Ishikawa (cell line): ENCODE results near the gene UBQLNL.

Experiments
- CEBPB ChIP-seq: IDR thresholded peaks from 2 replicates; pipeline ENCODE4 v1.6.1; 2012
- CREB1 ChIP-seq: IDR thresholded peaks from 2 replicates; pipeline ENCODE4 v1.6.1; 2012; ENCODE audit warnings: low read depth
- EGR1 ChIP-seq: IDR thresholded peaks from 2 replicates; pipeline ENCODE4 v1.6.1; 2012
- EP300 ChIP-seq: IDR thresholded peaks from 2 replicates; pipeline ENCODE4 v1.6.1; 2012; ENCODE audit warnings: borderline replicate concordance
- FOXM1 ChIP-seq: IDR thresholded peaks from 2 replicates; pipeline ENCODE4 v1.6.1; 2012; ENCODE audit warnings: low read depth, borderline replicate concordance
- NFIC ChIP-seq: IDR thresholded peaks from 2 replicates; pipeline ENCODE4 v1.6.1; 2012
- RAD21 ChIP-seq: IDR thresholded peaks from 2 replicates; pipeline ENCODE4 v1.6.1; 2012; ENCODE audit warnings: low read depth
- TAF1 ChIP-seq: IDR thresholded peaks from 2 replicates; pipeline ENCODE4 v1.6.1; 2012; ENCODE audit warnings: low read depth, mild to moderate bottlenecking
- TCF12 ChIP-seq: IDR thresholded peaks from 2 replicates; pipeline ENCODE4 v1.6.1; 2012; ENCODE audit warnings: low read depth
- TEAD4 ChIP-seq: IDR thresholded peaks from 2 replicates; pipeline ENCODE4 v1.6.1; 2012
- YY1 ChIP-seq: IDR thresholded peaks from 2 replicates; pipeline ENCODE4 v1.6.1; 2012; ENCODE audit warnings: low read depth
- ZBTB7A ChIP-seq: IDR thresholded peaks from 2 replicates; pipeline ENCODE4 v1.6.1; 2012; ENCODE audit warnings: low read depth
- TF ChIP-seq, protein P1 (sequence below): IDR thresholded peaks from 2 replicates; pipeline ENCODE4 v1.6.1; 2012
- TF ChIP-seq, protein P2 (sequence below): IDR thresholded peaks from 2 replicates; pipeline ENCODE4 v1.6.1; 2012; ENCODE audit warnings: low read depth, mild to moderate bottlenecking
- TF ChIP-seq, protein P3 (sequence below): IDR thresholded peaks from 2 replicates; pipeline ENCODE4 v1.6.1; 2012

Gene UBQLNL

DNA sequence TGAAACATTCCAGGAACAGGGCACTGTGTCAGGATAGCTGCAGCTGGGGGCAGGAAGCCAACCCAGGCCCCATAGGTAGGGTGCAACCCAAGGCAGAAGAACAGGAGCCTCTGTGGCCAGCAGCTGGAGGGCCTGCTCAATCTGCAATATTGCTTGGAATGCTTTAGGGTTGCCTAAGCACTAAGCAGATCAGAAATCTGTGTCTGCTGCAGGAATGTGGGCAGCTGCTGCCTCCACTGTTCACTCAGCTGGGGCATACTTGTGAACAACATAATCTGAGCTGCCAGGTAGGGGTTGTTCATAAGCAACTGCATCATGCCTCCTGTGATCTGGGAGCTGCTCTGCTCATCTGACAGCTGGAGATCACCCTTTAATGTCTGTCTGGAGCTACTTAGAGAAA lies 1.7 kb downstream of the UBQLNL start:
- TF ChIP-seq NFIC = no peak

DNA sequence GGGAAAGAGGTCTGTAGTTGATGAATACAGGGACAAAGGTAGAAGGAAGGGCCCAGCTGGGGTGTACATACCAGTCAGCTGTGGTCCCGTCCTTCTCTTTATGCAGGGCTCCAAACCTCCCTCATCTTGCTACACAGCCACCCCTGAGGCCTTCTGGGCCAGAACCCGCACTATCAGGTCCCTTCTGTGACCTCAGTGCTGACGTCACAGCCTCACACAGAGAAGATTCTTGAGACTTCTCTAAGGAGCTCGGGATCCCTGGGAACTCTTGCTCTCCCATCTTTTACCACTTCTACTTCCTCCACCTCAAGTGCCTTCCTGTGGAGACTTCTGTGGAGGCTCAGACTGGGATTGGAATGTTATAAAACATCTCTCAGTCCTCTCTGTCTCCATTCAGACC lies 6.7 kb downstream of the UBQLNL start, which contains the start of gene UBQLN3:
TSS of gene UBQLN3 (minus strand) at position 155 of the 400 bp plus-strand sequence. CDS start 399 bp downstream, outside the sequence.
- no peak for TF ChIP-seq ZBTB7A
- no peak for TF ChIP-seq CEBPB
- TF ChIP-seq, protein P1, sequence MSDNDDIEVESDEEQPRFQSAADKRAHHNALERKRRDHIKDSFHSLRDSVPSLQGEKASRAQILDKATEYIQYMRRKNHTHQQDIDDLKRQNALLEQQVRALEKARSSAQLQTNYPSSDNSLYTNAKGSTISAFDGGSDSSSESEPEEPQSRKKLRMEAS = no peak
- TF ChIP-seq, protein P2, sequence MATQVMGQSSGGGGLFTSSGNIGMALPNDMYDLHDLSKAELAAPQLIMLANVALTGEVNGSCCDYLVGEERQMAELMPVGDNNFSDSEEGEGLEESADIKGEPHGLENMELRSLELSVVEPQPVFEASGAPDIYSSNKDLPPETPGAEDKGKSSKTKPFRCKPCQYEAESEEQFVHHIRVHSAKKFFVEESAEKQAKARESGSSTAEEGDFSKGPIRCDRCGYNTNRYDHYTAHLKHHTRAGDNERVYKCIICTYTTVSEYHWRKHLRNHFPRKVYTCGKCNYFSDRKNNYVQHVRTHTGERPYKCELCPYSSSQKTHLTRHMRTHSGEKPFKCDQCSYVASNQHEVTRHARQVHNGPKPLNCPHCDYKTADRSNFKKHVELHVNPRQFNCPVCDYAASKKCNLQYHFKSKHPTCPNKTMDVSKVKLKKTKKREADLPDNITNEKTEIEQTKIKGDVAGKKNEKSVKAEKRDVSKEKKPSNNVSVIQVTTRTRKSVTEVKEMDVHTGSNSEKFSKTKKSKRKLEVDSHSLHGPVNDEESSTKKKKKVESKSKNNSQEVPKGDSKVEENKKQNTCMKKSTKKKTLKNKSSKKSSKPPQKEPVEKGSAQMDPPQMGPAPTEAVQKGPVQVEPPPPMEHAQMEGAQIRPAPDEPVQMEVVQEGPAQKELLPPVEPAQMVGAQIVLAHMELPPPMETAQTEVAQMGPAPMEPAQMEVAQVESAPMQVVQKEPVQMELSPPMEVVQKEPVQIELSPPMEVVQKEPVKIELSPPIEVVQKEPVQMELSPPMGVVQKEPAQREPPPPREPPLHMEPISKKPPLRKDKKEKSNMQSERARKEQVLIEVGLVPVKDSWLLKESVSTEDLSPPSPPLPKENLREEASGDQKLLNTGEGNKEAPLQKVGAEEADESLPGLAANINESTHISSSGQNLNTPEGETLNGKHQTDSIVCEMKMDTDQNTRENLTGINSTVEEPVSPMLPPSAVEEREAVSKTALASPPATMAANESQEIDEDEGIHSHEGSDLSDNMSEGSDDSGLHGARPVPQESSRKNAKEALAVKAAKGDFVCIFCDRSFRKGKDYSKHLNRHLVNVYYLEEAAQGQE = no peak
- TF ChIP-seq TEAD4 = no peak
- TF ChIP-seq RAD21 = no peak
- no peak for TF ChIP-seq CREB1
- no peak for TF ChIP-seq NFIC
- TF ChIP-seq YY1 = no peak
- TF ChIP-seq EP300 = no peak
- no peak for TF ChIP-seq EGR1
- TF ChIP-seq, protein P3, sequence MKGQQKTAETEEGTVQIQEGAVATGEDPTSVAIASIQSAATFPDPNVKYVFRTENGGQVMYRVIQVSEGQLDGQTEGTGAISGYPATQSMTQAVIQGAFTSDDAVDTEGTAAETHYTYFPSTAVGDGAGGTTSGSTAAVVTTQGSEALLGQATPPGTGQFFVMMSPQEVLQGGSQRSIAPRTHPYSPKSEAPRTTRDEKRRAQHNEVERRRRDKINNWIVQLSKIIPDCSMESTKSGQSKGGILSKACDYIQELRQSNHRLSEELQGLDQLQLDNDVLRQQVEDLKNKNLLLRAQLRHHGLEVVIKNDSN = no peak

DNA sequence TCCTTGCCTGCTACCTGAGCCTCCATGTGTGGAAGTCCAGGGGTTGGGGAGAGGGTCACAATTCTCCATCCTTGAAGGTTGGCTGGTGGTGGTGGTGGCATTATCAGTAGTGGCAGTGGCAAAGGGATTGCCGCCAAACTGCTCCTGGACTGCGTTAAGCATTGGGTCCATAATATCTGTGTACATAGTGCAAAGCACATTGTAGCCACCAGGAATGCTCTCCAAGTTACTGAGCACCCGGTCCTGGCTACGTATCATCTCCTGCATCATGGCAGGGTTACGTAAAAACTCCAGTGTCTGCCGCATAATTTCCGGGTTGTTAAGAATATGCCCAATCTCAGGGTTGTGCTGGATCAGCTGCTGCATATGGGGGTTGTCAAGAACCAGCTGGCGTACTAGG lies 7.9 kb downstream of the UBQLNL start:
- TF ChIP-seq TEAD4 = no peak
- no peak for TF ChIP-seq ZBTB7A
- no peak for TF ChIP-seq RAD21
- TF ChIP-seq, protein P1 = no peak
- TF ChIP-seq NFIC = no peak
- TF ChIP-seq EP300 = no peak
- no peak for TF ChIP-seq TCF12
- no peak for TF ChIP-seq CREB1
- TF ChIP-seq YY1 = no peak
- no peak for TF ChIP-seq FOXM1
- TF ChIP-seq TAF1 = no peak
- TF ChIP-seq, protein P2 = no peak
- no peak for TF ChIP-seq CEBPB

DNA sequence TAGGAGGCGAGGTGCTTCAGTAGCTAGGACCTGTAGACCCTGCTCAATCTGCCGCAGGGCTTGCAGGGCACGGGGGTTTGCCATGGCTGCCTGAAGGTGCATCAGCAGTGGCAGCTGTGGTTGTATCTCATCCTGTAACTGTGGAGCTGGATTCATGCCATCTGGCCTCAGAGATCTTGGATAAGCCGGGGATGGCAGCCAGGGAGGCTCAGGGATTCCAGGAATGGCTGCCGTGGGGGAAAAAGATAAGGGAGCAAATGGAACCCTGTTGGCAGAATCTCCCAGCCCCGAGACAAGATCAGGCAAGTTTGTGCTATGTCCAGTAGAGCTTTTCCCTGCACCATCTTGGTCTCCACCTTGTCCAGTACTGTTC lies 8.6 kb downstream of the UBQLNL start:
- TF ChIP-seq CREB1 = no peak

DNA sequence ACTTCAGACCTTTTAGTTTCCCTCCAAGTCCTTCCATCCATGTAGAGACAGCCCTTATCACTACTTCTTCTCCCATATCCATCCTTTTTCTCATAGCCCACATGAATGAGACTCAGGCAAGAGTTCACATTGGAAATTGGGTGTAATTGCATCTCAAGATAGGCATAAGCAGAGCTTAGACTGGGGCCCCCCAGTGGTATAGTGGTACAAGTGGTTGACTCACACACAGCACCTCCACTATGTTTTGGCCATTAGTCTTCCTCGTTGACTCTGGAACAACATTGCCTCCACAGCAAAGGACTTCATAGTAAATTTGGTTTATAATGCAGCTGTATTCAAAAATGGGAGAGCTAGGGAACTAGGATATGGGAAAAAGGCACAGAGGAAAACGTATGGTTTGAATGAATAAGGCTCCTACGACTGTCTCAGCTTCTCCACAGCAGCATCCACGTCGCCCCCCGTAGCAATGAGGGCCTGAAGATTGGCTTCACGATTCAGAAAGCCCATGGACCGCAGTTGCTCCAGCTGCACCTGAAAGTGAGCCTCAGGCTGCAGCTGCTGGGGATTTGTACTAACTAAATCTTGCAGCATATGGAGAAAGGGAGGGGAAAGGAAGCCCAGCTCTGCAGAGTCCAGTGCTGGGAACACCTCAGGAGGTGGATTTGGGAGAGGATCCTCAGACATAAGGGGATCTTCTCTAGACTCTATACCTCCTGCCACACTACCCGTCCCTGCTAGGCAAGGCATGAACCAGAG lies 9.1 kb downstream of the UBQLNL start:
- TF ChIP-seq TEAD4 (no peak), CREB1 (no peak), ZBTB7A (no peak), TAF1 (no peak), NFIC (no peak), EGR1 (no peak), YY1 (no peak), EP300 (no peak), RAD21 (no peak), TCF12 (no peak), CEBPB (no peak)
- TF ChIP-seq, protein P2 = no peak
- TF ChIP-seq, protein P1 = no peak
